HEK293 (cell line): ENCODE measurements around the gene SLC5A1.

Experiments
- CTCF ChIP-seq: fragments of 450-650 bp; formaldehyde crosslinking; IDR thresholded peaks from 2 replicates; pipeline ENCODE4 v1.5.1; 2016; ENCODE audit warnings: missing biosample characterization, missing genetic modification characterization
- REPIN1 ChIP-seq: fragments of 450-650 bp; formaldehyde crosslinking; IDR thresholded peaks from 2 replicates; pipeline ENCODE4 v1.5.1; 2017; ENCODE audit warnings: missing biosample characterization, missing genetic modification characterization, low read depth
- ZNF121 ChIP-seq: fragments of 450-650 bp; formaldehyde crosslinking; IDR thresholded peaks from 2 replicates; pipeline ENCODE4 v1.5.1; 2016; ENCODE audit warnings: missing biosample characterization, missing genetic modification characterization
- ZSCAN5A ChIP-seq: fragments of 450-650 bp; formaldehyde crosslinking; IDR thresholded peaks from 2 replicates; pipeline ENCODE4 v1.5.1; 2016; ENCODE audit warnings: missing biosample characterization, missing genetic modification characterization

- TF ChIP-seq REPIN1: no peak
- TF ChIP-seq CTCF: no peak
- no peak for TF ChIP-seq ZNF121
- no peak for TF ChIP-seq ZSCAN5A (tag by site-specific recombination)
Observed at GRCh38 chr22:32043391-32043790, 330 bp downstream of the SLC5A1 start.
